Endothelial cell of umbilical vein (primary cell): ENCODE results near the gene POGLUT3.

Experiments used
- CTCF ChIP-seq, 2 donors: IDR thresholded peaks; 1 replicate in 1 of 2; 2 replicates in 1 of 2; pipeline ENCODE4 v1.5.1; 2011; ENCODE audit warnings: low read length in 2 of 2, mild to moderate bottlenecking in 2 of 2, moderate library complexity in 2 of 2, control low read depth in 1 of 2, inconsistent platforms in 1 of 2, low read depth in 1 of 2; ENCODE audit not compliant: insufficient read depth in 1 of 2; ENCODE audit errors: extremely low read depth in 1 of 2
- GATA2 ChIP-seq: IDR thresholded peaks from 2 replicates; pipeline ENCODE4 v1.7.0; 2011; ENCODE audit warnings: low read depth, mild to moderate bottlenecking, moderate library complexity, mixed read lengths, low read length; ENCODE audit not compliant: insufficient read length, insufficient read depth
- MYC ChIP-seq: IDR thresholded peaks from one replicate; pipeline ENCODE4 v1.6.1; 2011; ENCODE audit warnings: mild to moderate bottlenecking, low read depth, low read length
- POLR2A ChIP-seq: IDR thresholded peaks from 2 replicates; pipeline ENCODE4 v1.6.1; 2012; ENCODE audit warnings: low read depth, mild to moderate bottlenecking, control low read depth, low read length
- POLR2AphosphoS5 ChIP-seq: IDR thresholded peaks from 2 replicates; pipeline ENCODE4 v1.6.1; 2012; ENCODE audit warnings: low read depth, mild to moderate bottlenecking, control low read depth, low read length, moderate library complexity; ENCODE audit not compliant: insufficient read depth

- TF ChIP-seq MYC: no peak
- no peak for TF ChIP-seq CTCF (IDR thresholded peaks at IDR 0.05; ENCODE audit: extremely low read depth in 1 of 2, insufficient read depth in 1 of 2, low read depth in 1 of 2, low read length in 2 of 2)
- no peak for TF ChIP-seq POLR2AphosphoS5
- no peak for TF ChIP-seq POLR2A
- no peak for TF ChIP-seq GATA2
Observed at GRCh38 chr11:108495326-108495725, 2.9 kb downstream of the POGLUT3 start.
